GM23248 (cell line): Measurements from ENCODE around the gene ZNF70. TPM values are rescaled to one million over a fixed set of nuclear protein-coding genes. Genes with fewer than 3 reads are reported as not detected.

Source experiments
- DNase-seq: peaks from one replicate; pipeline ENCODE4 v3.0.0-alpha.2; 2015
- H2AFZ ChIP-seq: fragments of 200-600 bp; sonication (generic); 2 replicates; pipeline ENCODE4 v1.6.1; 2016; ENCODE audit warnings: antibody characterized with exemption
- H3F3A ChIP-seq: fragments of 200-600 bp; sonication (generic); 2 replicates; pipeline ENCODE4 v1.6.1; 2016; ENCODE audit warnings: mild to moderate bottlenecking, antibody characterized with exemption, mixed run types; ENCODE audit not compliant: insufficient read depth
- H3K27ac ChIP-seq: fragments of 200-600 bp; sonication (generic); 2 replicates; pipeline ENCODE4 v1.5.1; 2016; ENCODE audit warnings: mild to moderate bottlenecking
- H3K27me3 ChIP-seq: fragments of 200-600 bp; sonication (generic); replicated peaks from 2 replicates; pipeline ENCODE4 v1.6.1; 2016; ENCODE audit warnings: mild to moderate bottlenecking; ENCODE audit not compliant: insufficient read depth
- H3K36me3 ChIP-seq: fragments of 200-600 bp; sonication (generic); 2 replicates; pipeline ENCODE4 v1.6.1; 2016; ENCODE audit warnings: low read depth, mild to moderate bottlenecking
- H3K4me1 ChIP-seq: fragments of 200-600 bp; sonication (generic); 2 replicates; pipeline ENCODE4 v1.6.1; 2016; ENCODE audit warnings: mild to moderate bottlenecking; ENCODE audit not compliant: insufficient read depth
- H3K4me2 ChIP-seq: fragments of 200-600 bp; sonication (generic); one replicate; pipeline ENCODE4 v1.6.1; 2016; ENCODE audit warnings: mild to moderate bottlenecking; ENCODE audit not compliant: unreplicated experiment
- H3K4me3 ChIP-seq: fragments of 200-600 bp; sonication (generic); 2 replicates; pipeline ENCODE4 v1.5.1; 2016; ENCODE audit warnings: mild to moderate bottlenecking
- H3K79me2 ChIP-seq: fragments of 200-600 bp; sonication (generic); 2 replicates; pipeline ENCODE4 v1.6.1; 2016; ENCODE audit warnings: mild to moderate bottlenecking; ENCODE audit not compliant: insufficient read depth
- H3K9ac ChIP-seq: fragments of 200-600 bp; sonication (generic); 2 replicates; pipeline ENCODE4 v1.6.1; 2016; ENCODE audit warnings: mild to moderate bottlenecking
- H3K9me2 ChIP-seq: fragments of 200-600 bp; sonication (generic); 2 replicates; pipeline ENCODE4 v1.6.1; 2016; ENCODE audit warnings: mixed run types, mild to moderate bottlenecking, moderate library complexity; ENCODE audit not compliant: insufficient read depth
- H3K9me3 ChIP-seq: fragments of 200-600 bp; sonication (generic); one replicate; pipeline ENCODE4 v1.6.1; 2017; ENCODE audit warnings: low read depth
- H4K20me1 ChIP-seq: fragments of 200-600 bp; sonication (generic); 2 replicates; pipeline ENCODE4 v1.6.0; 2016; ENCODE audit not compliant: insufficient read depth
- EZH2 ChIP-seq: fragments of 200-600 bp; sonication (generic); IDR thresholded peaks from 2 replicates; pipeline ENCODE4 v1.6.1; 2018; ENCODE audit warnings: antibody characterized with exemption, mild to moderate bottlenecking; ENCODE audit not compliant: insufficient read depth, poor library complexity, severe bottlenecking
- EZH2phosphoT487 ChIP-seq: fragments of 200-600 bp; sonication (generic); IDR thresholded peaks from 2 replicates; pipeline ENCODE4 v1.6.1; 2018; ENCODE audit warnings: antibody characterized with exemption, moderate library complexity, mild to moderate bottlenecking, low read depth; ENCODE audit not compliant: insufficient read depth
- WGBS, 2 experiments: methylation state at CpG; one replicate each; pipeline ENCODE4 v1.1.6; 2015 to 2017; ENCODE audit warnings: low lambda C conversion rate in 2 of 2, low coverage in 1 of 2; ENCODE audit errors: missing lambda C conversion rate in 2 of 2; 5-methylcytosine and 5-hydroxymethylcytosine counted together
- in situ Hi-C: fragments of 300-500 bp; cut with MboI; formaldehyde crosslinking; loops from 2 replicates; pipeline ENCODE4 v1.15.0; 2020
- polyA plus RNA-seq: library from polyadenylated mRNA; unstranded; fragments of >200 nt; fragmentation: Nextera tagmentation; extraction: Ambion mirVana; gene quantifications from 2 replicates; pipeline ENCODE4 v1.2.1, GENCODE V29; 2016
- total RNA-seq: library from RNA; depleted of rRNA; stranded (reverse); fragments of >200 nt; shearing (Covaris generic); gene quantifications from 2 replicates; pipeline ENCODE4 v1.2.3, GENCODE V29; 2014

The ZNF70 gene
- total and polyA plus RNA-seq, 2 experiments from 2014 or later, result 1.0 to 2.5 TPM

DNA sequence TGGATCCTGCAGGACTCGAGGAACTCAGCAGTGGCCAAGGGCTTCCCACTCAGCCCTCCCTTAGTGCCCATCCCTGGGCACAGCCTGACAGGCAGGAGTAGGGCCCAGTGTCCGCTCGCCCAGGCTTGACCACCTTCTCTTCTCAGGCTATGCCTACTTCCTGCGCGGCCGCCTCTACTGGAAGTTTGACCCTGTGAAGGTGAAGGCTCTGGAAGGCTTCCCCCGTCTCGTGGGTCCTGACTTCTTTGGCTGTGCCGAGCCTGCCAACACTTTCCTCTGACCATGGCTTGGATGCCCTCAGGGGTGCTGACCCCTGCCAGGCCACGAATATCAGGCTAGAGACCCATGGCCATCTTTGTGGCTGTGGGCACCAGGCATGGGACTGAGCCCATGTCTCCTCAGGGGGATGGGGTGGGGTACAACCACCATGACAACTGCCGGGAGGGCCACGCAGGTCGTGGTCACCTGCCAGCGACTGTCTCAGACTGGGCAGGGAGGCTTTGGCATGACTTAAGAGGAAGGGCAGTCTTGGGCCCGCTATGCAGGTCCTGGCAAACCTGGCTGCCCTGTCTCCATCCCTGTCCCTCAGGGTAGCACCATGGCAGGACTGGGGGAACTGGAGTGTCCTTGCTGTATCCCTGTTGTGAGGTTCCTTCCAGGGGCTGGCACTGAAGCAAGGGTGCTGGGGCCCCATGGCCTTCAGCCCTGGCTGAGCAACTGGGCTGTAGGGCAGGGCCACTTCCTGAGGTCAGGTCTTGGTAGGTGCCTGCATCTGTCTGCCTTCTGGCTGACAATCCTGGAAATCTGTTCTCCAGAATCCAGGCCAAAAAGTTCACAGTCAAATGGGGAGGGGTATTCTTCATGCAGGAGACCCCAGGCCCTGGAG lies 32.6 kb upstream of the ZNF70 start:
- H3K4me2 ChIP-seq, result no peak overlapping the region
- peaks cover 26% of the 10 kb centered on the region for H3K4me1 ChIP-seq
- H3K9ac ChIP-seq, result no peak overlapping the region
- H3K9me3 ChIP-seq, result no peaks in the 10 kb centered on the region
- in situ Hi-C loops, result no loop called here
- no peak overlapping the region for H3K4me3 ChIP-seq
- H3F3A ChIP-seq, result peaks cover 3% of the 10 kb centered on the region; the same call in 1 of the 2 replicates
- no peak for DNase-seq
- H3K36me3 ChIP-seq, result no peaks in the 10 kb centered on the region
- peaks cover 12% of the 10 kb centered on the region for H3K79me2 ChIP-seq
- WGBS, 2 experiments, result 82% methylated on average over 13 to 15 of the region's 15 CpGs
- no peaks in the 10 kb centered on the region for H3K27me3 ChIP-seq
- TF ChIP-seq EZH2phosphoT487 (no peak), EZH2 (no peak)
- H3K9me2 ChIP-seq, result no peaks in the 10 kb centered on the region
- H2AFZ ChIP-seq, result no peak overlapping the region
- H4K20me1 ChIP-seq, result no peaks in the 10 kb centered on the region
- no peak overlapping the region for H3K27ac ChIP-seq

DNA sequence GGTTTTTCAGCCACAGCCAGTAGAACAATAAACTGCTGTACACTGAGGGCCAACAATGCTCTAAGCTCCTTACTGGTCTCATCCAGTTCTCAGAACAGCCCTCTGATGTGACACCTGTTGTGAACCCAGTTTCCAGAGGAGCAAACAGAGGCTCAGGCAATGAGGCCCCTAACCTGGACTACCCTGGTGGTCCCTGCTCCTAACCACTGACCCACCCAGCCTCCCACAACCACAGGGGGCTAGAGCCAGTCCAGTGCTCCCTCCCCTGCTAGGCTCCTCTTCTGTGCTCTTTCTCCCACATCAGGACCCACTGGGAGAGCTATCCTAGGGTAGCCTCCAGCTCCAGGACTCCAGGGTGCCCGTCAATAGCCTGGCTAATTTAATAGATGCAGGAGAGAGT lies 31.8 kb upstream of the ZNF70 start:
- TF ChIP-seq EZH2phosphoT487, result no peak
- no peak for TF ChIP-seq EZH2
- Histone ChIP-seq H3K79me2 (peaks cover 4% of the 10 kb centered on the region), H3K4me3 (no peak overlapping the region), H3K27me3 (no peaks in the 10 kb centered on the region), H3K27ac (no peak overlapping the region), H3K9me2 (no peaks in the 10 kb centered on the region), H3K9me3 (no peaks in the 10 kb centered on the region), H3K36me3 (no peaks in the 10 kb centered on the region), H3K4me2 (no peak overlapping the region), H2AFZ (no peak overlapping the region), H3F3A (peaks cover 3% of the 10 kb centered on the region; the same call in 1 of the 2 replicates), H3K4me1 (peaks cover 19% of the 10 kb centered on the region), H3K9ac (no peak overlapping the region), H4K20me1 (no peaks in the 10 kb centered on the region)
- no peak for DNase-seq
- in situ Hi-C loops, result no loop called here
- 72 to 82% methylated on average over 1 of the region's 1 CpG for WGBS, 2 experiments

DNA sequence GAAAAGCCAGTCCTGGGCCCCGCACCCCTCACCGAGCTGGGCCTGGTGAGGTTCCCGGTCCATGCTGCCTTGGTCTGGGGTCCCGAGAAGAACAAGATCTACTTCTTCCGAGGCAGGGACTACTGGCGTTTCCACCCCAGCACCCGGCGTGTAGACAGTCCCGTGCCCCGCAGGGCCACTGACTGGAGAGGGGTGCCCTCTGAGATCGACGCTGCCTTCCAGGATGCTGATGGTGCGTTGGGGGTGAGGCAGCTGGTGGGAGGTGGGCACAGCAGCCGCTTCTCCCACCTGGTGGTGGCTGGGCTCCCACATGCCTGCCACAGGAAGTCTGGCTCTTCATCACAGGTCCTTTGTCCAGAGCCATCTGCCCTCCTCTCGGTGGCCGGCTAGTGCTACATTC lies 31.3 kb upstream of the ZNF70 start:
- Histone ChIP-seq H4K20me1 (no peaks in the 10 kb centered on the region), H3K4me3 (no peak overlapping the region), H3K27ac (peak overlapping the region; percentile 49; the same call in 1 of the 2 replicates), H3K9ac (no peak overlapping the region), H3K27me3 (no peaks in the 10 kb centered on the region), H3F3A (peaks cover 3% of the 10 kb centered on the region; the same call in 1 of the 2 replicates), H3K4me2 (peak overlapping the region; percentile 17), H3K9me2 (no peaks in the 10 kb centered on the region), H2AFZ (no peak overlapping the region), H3K4me1 (peaks cover 19% of the 10 kb centered on the region), H3K36me3 (no peaks in the 10 kb centered on the region), H3K79me2 (no peaks in the 10 kb centered on the region), H3K9me3 (no peaks in the 10 kb centered on the region)
- 95 to 96% methylated on average over 10 to 16 of the region's 16 CpGs for whole genome bisulfite sequencing, 2 experiments
- TF ChIP-seq EZH2phosphoT487 (no peak), EZH2 (no peak)
- DNase-seq, result no peak
- in situ Hi-C loops, result no loop called here

DNA sequence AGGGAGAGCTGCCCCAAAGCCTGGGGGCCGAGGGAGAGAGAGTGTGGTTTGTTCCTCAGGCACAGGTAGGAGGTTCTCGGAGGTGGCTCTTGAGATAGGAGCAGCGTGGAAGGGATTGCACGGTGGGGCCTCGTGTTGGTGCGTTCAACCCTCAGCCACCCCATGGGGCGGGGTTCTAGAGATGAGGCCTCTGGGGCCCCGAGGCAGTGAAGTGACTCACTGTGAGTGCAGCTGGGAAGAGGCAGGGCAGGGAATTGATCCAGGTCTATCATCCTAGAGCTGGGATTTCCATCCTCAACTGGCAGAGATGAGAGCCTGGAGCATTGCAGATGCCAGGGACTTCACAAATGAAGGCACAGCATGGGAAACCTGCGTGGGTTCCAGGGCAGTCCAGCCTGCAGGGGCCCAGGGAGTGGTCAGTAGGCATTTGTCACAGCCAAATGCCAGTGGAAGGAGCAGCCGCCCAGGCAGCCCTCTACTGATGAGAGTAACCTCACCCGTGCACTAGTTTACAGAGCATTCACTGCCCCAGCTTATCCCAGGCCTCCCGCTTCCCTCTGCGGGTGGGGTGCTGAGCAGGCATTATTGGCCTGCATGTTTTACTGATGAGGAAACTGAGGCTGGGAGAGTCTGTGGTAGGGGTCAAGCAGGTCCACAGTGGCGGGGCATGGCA lies 30.7 kb upstream of the ZNF70 start:
- peaks cover 19% of the 10 kb centered on the region for H3K4me1 ChIP-seq
- H3K27ac ChIP-seq, result peak overlapping the region; percentile 49
- no peak overlapping the region for H3K4me3 ChIP-seq
- peak; percentile 94 for DNase-seq
- H3K36me3 ChIP-seq, result no peaks in the 10 kb centered on the region
- in situ Hi-C loops, result no loop called here
- peak overlapping the region; percentile 17 for H3K4me2 ChIP-seq
- TF ChIP-seq EZH2phosphoT487 (no peak), EZH2 (no peak)
- H3K9me2 ChIP-seq, result no peaks in the 10 kb centered on the region
- H3K79me2 ChIP-seq, result no peaks in the 10 kb centered on the region
- no peaks in the 10 kb centered on the region for H3K27me3 ChIP-seq
- H3F3A ChIP-seq, result peaks cover 3% of the 10 kb centered on the region; the same call in 1 of the 2 replicates
- no peaks in the 10 kb centered on the region for H3K9me3 ChIP-seq
- peak overlapping the region; percentile 61 for H2AFZ ChIP-seq
- H4K20me1 ChIP-seq, result no peaks in the 10 kb centered on the region
- peak overlapping the region; percentile 24; the same call in 1 of the 2 replicates for H3K9ac ChIP-seq
- WGBS, 2 experiments, result 18 to 19% methylated on average over 14 of the region's 14 CpGs
